Gastrocnemius medialis (tissue), 4 donors: ENCODE data around the gene CADM2.

Experiments
- POLR2A ChIP-seq, 2 donors: fragments of 450-650 bp; IDR thresholded peaks; one replicate each; pipeline ENCODE4 v1.6.1; 2017; ENCODE audit warnings: antibody characterized with exemption in 2 of 2, mild to moderate bottlenecking in 2 of 2, moderate library complexity in 2 of 2
- TF ChIP-seq, protein P1 (sequence below), 5 experiments: fragments of 450-650 bp in 3 of 5; fragments of 200-600 bp in 2 of 5; sonication (generic) in 2 of 5; IDR thresholded peaks in 4 of 5; conservative IDR thresholded peaks in 1 of 5; 1 replicate in 4 of 5; 2 replicates in 1 of 5; pipeline ENCODE4 v1.5.1; 2016 to 2019; ENCODE audit warnings: antibody characterized with exemption in 5 of 5, mild to moderate bottlenecking in 3 of 5, moderate library complexity in 3 of 5

GRCh38 chr3:85737846-85738245 lies 779.1 kb downstream of the CADM2 start:
- TF ChIP-seq, protein P1, sequence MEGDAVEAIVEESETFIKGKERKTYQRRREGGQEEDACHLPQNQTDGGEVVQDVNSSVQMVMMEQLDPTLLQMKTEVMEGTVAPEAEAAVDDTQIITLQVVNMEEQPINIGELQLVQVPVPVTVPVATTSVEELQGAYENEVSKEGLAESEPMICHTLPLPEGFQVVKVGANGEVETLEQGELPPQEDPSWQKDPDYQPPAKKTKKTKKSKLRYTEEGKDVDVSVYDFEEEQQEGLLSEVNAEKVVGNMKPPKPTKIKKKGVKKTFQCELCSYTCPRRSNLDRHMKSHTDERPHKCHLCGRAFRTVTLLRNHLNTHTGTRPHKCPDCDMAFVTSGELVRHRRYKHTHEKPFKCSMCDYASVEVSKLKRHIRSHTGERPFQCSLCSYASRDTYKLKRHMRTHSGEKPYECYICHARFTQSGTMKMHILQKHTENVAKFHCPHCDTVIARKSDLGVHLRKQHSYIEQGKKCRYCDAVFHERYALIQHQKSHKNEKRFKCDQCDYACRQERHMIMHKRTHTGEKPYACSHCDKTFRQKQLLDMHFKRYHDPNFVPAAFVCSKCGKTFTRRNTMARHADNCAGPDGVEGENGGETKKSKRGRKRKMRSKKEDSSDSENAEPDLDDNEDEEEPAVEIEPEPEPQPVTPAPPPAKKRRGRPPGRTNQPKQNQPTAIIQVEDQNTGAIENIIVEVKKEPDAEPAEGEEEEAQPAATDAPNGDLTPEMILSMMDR (IDR thresholded peaks at IDR 0.05 in 4 of 5, conservative IDR thresholded peaks at IDR 0.05 in 1 of 5), result no peak
- TF ChIP-seq POLR2A (IDR thresholded peaks at IDR 0.05), result no peak
